HG03442 (cell line): ENCODE data around the gene TBC1D20.

ENCODE experiments used
- ATAC-seq: cut with Tn5 transposase; IDR thresholded peaks from one replicate; pipeline ENCODE4 v1.9.1; 2021; ENCODE audit warnings: mild to moderate bottlenecking, moderate library complexity; ENCODE audit not compliant: unreplicated experiment

Gene TBC1D20

DNA sequence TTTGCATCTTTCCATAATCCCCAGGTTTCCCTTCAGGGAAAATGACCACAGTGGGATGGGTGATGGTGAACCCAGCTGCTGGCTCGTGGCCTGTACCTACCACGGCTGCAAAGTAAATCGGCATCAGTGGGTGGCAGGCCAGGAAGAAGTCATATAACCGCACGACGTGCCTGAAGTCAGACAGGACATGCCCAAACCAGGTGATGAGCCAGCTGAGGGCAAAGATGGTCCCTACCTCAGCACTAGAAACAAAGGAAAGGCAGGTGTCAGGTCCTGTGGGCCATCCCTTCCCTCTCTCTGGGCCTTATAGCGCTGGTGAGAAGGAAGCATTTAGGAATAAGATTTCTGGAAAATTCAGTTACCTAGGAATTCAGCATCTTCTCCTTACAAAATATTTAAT, 22.2 kb downstream of the TBC1D20 start:
- no peak for ATAC-seq

DNA sequence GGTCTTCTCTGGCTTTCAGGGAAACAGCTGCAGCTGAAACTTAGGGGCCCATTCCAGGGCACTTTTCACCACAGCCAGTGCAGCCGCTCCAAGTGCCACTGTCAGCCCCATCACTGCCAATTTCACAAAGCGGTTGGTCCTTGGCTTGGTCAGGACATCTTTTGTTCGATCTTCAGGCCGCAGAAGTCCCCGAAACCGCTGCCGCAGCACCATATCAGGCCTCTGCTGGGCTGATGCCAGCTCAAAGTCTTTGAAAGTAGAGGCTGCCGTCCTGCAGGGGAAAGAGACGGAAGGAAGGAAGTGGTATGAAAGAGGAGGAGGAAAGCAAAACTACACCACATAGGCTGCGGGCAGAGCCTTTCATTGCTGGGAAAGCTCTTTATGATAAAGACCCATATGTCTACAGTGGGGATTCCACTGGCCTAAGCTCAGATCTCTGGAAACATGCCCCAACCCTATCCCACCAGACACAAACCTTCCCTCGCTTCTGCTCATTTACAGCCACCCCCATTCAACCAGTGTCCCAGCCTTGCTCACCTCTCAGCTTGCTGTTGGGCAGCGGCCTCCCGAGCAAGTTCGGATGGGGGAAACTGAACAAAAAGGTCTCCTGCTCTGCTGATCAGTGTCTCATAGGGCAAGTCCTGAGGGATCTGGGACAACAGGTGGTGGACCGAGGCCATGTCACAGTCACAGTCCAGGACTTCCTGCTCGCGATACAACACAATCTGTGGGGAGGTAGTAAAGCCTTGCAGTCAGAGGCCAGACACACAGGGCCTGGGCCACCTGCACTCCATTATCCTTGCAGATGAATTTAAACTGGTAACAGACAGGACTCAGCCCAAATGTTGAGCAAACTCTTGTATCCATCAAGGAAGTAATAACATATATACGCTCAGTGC, 23.5 kb downstream of the TBC1D20 start:
- no peak for ATAC-seq

DNA sequence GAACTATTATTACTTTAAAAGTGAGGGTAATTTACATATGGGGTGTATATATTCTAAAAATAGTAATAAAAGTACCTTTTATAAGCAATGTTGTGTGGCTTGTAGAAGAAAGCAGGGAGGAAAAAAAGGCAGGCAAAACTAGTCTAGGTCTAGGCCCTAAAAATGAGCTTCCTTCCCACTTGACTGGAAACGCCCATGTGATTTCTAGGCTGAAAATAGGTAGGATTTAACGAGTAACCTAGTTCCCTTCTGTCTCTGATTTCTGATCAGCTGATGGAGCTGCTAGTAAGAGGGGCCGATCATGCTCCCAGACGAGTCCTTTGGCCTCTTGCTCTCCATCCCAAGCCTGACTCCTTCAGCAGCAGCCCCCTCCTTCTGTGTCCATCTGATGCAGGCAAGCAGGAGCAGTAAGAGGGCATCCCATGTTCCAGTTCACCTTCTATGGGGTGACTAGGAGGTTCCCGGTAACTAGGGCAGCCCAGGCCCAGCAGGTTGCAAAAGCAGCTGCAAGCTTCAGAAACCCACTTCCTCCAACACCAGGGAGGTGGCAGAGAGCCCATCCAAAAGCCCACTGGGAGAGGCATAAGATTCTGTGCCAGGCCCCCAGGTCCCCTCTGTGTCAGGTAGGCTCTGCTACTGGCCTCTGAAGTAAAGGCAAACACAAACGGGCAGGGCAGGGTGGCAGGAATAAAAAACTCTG, 24.4 kb downstream of the TBC1D20 start:
- no peak for ATAC-seq

DNA sequence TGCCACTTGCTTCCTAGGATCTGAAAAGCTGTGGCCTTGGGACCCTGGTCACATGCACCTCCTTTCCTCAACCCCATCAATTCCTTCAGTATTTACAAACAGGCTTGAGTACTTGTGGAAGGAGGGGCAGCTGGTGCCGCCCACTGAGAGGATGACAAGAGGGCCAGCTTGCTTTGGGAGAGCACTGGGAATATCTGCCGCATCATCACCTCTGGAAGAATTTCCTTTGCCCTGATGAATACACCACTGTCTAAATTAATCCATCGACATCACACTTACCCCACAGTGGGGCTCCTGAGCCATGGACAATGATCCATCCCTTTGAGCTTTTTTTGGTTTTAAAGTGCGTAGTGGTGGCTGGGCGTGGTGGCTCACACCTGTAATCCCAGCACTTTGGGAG, 25.9 kb downstream of the TBC1D20 start:
- ATAC-seq, result no peak

DNA sequence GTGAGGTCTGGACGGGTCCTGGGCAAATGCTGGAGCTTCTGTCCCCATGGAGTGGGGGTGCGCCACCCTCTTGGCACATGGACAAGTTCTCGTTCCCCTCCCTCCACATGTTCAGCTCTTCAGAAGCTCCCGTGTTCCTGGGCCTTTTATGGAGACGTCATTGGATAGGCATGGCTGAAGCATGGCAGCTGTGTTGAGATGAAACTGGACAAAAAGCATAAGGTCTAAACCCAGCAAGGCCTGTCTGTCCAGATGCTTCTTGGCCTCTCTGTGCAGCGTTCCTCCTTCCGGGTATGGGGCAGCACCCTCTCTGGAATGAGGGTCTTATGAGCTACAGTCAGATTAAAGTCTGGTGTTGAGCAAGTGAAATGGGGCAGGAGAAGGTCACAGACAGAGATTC, 26.8 kb downstream of the TBC1D20 start:
- no peak for ATAC-seq

DNA sequence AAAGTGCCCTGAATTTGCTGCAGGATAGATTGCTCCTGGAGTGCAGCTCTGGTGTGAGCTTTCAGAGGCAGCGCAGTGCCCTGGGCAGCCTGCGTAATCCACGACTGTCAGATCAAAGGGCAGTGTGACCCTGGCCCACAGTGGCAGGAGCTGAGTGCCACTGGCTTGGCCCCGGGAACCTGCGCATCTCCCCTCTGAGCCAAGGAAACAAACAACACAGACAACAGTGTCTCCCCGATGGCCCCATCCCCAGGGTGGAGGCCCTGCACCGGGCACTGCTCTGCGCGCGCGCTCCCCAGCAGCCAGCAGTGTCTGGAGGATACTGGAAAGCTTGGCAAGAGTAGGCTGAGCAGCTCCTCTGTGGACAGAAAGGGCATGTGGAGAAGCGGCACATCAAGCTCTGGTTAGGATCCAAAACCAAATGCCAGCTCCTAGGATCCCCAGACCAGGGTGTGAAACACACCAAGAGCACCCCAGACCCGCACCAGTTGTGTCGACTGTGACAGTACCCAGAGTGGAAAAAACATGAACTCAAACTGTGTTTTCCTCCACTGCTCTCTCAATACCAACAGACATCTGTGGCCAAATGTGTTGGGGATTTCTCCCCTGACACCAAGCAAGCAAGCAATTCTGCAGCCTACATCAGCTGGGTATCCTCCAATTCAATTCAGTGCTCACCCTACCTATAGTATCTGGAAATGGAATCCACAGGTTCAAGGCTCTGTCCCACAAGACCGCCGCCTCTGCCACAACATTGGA, 27.5 kb downstream of the TBC1D20 start:
- no peak for ATAC-seq

DNA sequence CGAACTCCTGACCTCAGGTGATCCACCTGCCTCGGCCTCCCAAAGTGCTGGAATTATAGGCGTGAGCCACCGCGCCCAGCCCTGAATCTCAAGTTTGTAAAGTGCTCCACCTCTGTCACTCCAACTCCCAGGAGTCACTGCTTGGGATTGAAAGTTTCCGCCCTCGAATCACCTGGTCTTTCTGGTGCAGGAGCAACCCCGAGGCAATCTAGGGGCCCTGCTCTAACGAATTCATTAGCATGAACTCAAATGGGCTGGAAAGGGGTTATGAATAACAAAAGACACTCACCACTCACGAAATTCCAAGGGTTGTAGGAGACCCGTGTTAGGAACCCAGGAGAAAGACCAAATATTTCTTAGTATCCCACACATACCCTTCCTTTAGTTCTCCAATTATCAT, 28.1 kb downstream of the TBC1D20 start:
- ATAC-seq, result no peak

DNA sequence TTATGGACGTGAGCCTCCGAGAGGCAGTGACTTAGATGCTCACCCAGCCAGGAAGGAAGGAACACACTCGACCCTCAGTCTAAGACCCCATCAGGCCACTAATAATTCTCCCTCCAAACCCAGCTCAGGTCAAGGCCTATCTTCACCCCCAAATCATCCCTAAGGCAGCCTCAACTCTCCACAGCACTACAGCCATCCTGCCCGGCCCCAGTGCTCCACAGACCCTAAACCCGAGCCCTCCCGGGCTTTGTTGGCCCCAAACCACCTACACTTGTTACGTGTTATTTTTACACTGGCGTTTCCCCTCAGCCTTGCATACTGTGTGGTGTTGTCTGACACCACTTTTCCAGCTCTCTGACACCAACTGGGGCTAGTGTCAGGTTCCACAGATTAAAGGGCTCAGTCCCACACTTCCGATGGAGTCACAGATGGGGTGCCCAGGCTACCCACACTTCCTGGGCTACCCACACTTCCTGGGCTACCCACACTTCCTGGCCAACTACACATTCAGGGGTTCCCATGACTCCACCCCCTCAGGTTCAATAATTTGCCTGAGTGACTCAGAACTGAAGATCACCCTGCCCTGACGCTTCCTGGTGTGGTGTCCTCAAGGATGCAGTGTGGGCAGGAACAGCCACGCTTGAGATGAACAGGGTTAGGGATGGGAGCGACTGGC, 28.9 kb downstream of the TBC1D20 start:
- peak; percentile 74 for ATAC-seq

DNA sequence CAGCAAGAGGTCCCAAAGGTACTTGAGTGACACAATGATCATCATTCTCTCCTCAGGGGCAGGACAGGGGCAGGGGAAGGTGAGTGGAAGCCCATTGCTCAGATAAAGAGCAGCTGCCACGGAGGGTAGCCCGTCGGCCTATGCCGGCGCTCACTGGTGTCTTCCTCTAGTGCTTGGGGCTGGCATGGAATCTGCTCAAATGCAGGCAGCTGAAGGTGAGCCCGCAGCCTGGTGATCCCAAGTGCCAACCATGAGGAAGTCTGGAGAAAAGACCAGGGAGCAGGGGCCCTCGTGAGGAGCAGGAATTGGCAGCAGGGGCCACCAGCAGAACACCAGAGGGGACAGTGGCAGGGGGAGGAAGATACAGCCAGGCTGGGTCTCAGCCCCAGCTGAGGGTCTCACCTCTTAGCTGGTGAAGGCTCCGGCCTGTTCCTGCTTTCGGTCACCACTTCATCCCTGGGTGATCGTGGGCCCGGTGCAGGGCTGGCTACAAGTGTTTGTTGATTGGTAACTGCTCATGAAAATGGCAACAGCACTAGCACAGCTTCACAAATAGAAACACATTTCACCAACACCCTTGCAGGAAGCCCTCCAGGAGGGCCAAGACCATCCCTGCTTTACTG, 29.5 kb downstream of the TBC1D20 start:
- ATAC-seq, result no peak

DNA sequence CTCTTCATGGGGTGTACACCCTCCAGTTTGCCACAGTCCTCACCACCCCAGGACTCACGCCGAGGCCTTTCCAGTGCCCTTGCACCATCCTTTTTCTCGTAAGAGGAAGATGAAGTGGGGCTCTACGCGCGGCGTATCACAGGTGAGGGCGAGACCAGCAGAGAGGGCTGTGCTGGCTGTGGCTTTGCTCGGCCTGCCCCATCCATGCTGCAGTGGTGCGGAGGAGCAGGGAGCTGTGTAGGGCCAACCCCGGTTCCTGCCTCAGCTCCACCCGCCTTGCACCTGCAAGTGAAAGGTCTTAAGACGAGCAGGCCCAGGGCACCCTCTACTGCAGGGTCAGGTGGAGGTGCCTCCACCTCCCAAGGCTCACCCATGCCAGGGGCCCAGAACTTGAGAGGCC, 30.1 kb downstream of the TBC1D20 start:
- no peak for ATAC-seq

DNA sequence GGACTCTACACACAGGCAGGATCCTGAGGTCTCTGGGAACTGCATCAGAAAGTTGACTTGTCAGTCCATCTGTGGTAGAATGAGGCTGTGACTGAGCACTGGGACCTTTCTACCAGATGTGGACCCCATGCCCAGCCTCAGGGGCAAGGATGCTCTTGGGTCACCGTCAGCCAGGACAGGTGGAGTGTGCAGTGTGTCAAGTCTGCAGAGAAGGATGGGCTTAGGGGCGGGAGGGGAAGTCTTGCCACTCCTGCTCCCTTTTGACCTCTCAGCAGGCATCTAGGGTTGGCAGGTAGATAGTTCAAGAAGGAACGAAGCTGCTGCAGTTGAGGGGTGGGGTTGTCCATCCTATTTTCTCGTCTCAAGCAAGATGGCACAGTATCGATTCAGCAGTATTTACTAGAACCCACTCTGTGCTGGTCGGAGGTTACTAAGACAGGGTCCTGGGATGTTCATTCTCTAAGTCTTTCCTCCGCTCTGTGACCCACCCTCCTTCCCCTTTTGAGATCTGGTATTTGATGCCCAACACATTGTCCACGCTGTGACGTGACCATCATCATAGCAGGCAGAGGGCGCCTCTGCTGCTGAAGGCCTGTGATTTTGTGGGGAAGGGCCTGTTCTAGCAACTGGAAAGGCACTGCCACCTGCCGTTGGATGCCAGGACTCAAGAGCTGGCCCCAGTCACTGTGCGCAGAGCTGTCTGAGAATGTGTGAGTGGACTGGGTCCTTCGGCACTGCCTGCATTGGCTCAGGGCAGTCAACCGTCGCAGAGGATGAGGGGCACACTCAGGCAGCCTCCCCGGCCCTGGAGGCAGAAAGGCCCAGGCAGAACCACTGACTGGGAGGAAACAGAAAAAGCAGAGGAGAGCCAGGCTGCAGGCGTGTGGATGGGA, 31.1 kb downstream of the TBC1D20 start:
- no peak for ATAC-seq

DNA sequence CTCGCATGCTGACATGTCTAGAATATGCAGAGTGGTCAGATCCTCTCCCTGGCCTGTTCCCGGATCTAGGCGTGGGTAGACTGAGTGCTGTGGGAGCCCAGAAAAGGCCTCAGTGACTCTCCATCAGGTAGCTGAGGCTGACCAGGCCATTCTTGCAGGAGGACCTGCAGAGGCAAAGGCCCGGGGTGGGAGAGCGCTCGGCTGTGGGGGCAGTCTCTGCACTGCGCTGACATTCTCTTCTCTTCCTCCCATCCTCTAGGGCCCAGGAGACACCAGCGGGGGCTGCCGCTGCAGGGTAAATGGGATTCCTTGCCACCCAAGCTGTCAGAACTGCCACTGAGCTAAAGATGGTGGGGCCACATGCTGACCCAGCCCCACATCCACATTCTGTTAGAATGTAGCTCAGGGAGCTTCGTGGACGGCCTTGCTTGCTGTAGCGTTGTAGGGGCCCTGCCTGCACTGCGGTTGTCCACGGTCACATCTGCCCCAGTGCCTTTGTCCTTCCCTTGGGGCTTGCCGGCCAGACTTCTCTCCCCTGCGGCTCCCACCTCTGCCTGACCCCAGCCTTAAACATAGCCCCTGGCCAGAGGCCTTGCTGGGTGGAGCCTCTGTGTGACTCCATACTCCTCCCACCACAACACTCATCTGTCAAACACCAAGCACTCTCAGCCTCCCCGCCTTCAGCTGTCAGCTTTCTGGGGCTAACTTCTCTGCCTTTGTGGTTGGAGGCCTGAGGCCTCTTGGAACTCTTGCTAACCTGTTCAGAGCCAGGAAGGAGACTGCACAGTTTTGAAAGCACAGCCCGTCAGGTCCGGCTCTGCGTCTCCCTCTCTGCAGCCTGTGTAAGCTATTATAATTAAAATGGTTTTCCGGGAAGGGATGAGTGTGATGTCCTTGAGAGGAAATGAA, 32.0 kb downstream of the TBC1D20 start:
- ATAC-seq, result no peak

DNA sequence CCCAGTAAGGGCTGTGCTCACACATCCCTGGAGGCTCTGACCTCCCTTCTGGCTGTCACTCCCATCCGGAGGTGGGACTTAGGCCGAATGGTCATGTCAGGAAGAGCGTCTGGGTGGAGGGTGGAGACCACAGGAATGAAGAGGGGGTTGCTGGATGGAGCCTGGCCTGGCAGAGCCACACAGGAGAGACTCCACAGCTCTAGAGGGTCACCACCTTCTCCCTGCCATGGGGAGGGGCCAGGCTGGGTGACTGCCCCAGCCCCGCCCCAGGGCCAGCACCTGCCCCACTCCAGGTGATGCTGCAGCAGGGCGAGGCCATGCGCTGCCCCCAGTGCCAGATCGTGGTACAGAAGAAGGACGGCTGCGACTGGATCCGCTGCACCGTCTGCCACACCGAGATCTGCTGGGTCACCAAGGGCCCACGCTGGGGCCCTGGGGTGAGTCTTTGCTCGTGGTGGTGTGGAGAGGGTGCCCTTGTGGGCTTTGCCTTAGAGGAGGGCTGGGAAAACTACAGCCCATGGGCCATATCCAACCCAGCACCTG, 33.6 kb downstream of the TBC1D20 start:
- ATAC-seq, result no peak

DNA sequence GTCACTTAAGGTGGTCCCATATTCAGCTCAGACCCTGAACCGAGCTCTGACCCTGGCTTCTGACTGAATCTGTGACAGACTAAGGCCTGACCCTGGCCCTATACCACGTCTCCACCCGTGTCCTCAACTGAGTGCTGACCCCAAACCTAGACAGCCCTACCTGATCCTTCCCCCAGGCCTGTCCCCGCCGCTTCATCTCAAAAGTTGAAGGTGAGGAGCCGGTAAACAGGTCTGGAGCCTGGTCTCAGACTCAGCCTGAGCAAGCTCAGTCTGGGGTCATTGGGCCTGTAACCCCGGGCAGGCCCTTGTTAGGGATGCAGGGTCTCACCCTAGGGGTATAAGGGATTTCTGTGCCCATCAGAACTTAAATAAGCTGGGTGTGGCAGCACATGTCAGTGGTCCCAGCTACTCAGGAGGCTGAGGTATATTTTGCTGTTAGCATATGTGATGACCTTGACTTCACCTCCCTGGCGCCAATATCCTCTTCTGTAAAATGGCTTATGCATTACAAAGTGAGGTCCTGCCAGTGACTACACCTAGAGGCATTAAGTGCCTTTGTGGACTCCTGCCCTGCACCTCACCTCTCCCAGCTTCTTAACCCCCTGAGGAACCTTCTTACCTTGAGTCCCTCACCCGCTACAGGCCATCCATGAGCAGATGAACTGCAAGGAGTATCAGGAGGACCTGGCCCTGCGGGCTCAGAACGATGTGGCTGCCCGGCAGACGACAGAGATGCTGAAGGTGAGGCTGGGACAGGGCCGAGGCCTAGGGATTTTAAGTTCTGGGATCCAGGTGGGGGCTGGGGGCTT, 34.3 kb downstream of the TBC1D20 start:
- ATAC-seq, result no peak

DNA sequence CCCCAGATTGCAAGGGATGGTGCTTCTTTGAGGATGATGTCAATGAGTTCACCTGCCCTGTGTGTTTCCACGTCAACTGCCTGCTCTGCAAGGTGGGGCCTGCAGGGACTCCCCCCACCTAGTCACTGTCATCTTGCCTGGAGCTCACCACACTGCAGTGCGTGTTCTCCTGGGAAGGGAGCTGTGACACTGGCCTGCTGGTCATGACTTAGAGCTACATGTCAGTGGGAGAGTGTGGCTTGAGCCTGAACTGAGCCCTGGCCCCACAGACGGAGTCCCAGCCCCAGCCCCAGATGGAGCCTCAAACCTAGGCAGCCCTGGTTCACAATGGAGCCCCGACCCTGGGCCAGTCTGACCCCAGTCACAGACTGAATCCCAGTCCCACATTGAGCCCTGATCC, 34.9 kb downstream of the TBC1D20 start:
- ATAC-seq, result no peak

DNA sequence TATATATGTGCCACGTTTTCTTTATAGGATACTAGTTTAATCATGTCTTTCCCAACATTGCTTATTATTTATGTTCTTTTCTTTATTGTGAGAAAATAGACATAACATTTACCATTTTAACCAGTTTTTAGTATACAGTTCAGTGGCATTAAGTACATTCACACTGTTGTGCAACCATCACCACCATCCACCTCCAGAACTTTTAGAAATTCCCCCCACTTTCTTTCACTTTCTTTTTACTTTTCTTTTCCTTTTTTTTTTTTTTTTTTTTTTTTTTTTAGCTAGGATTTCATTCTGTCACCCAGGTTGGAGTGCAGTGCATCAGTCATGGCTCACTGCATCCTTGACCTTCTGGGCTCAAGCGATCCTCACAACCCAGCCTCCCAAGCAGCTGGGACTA, 35.8 kb downstream of the TBC1D20 start:
- ATAC-seq, result no peak

DNA sequence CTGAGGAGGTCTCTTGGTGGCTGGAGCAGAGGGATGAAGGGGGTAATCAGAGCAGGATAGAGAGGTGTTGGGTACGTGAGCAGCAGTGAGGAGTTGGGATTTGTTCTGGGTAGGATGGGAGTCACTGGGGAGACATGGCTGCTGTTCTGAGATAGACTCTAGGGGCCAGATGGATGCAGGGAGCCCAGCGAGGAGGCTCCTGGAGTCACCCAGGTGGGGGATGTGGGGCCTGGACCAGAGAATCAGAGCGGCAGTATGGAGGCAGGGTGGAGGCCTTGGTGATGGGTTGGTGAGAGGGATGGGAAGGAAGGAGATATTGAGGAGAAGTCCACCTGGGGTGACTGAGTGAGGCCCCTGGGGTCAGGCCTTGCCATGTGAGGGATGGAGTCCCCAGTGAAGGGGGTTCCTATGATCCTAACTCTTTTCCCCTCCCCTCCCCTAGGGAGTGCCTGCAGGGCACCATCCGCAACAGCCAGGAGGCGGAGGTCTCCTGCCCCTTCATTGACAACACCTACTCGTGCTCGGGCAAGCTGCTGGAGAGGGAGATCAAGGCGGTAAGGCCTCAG, 40.6 kb downstream of the TBC1D20 start:
- ATAC-seq, result no peak
